ENCODE data around the gene NFE2L2.

DNA sequence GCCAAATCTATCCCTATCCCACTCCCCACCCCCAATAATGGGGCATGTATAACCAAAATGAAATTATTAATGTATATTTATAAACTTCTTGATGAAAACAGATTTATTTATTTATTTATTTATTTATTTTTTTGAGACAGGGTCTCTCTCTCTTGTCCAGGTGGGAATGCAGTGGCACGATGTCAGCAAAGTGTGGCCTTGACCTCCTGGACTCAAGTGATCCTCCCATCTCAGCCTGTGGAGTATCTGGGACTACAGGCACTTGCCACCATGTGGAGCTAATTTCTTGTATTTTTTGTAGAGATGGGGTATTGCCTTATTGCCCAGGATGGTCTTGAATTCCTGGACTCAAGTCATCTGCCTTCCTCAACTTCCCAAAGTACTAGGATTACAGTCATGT, 79.9 kb downstream of the NFE2L2 start:
- TF ChIP-seq EZH2 (IDR thresholded peaks at IDR 0.05): no peak
- TF ChIP-seq POLR2AphosphoS5 (IDR thresholded peaks at IDR 0.05; ENCODE audit: borderline replicate concordance, low read depth, low read length): no peak

Data from SK-N-MC (cell line).